Activated CD8-positive, alpha-beta memory T cell treated with anti-CD3 and anti-CD28 coated beads, Interleukin-2, amount 50 U/mL, for 24 hours (primary cell): ENCODE results near the gene SOX13.

Experiments used
- DNase-seq: peaks from one replicate; pipeline ENCODE4 v3.0.0-alpha.2; 2020; ENCODE audit errors: extremely low read depth

Gene SOX13

GRCh38 chr1:204062106-204062505, 10.8 kb upstream of the SOX13 start:
- no peak for DNase-seq

- DNase-seq, result no peak
Observed at GRCh38 chr1:204065174-204065985, 7.5 kb upstream of the SOX13 start.

GRCh38 chr1:204065986-204066300, 7.0 kb upstream of the SOX13 start:
- no peak for DNase-seq

GRCh38 chr1:204067935-204068334, 5.0 kb upstream of the SOX13 start:
- no peak for DNase-seq

GRCh38 chr1:204069887-204070286, 3.0 kb upstream of the SOX13 start:
- no peak for DNase-seq

- DNase-seq, result no peak
Observed at GRCh38 chr1:204070895-204071294, 2.0 kb upstream of the SOX13 start.

- no peak for DNase-seq
Observed at GRCh38 chr1:204073837-204074273, 940 bp downstream of the SOX13 start.

- DNase-seq, result no peak
Observed at GRCh38 chr1:204074274-204075138, 1.6 kb downstream of the SOX13 start.

- no peak for DNase-seq
Observed at GRCh38 chr1:204075139-204075521, 2.2 kb downstream of the SOX13 start.

- DNase-seq, result no peak
Observed at GRCh38 chr1:204075890-204076846, 3.3 kb downstream of the SOX13 start.

- no peak for DNase-seq
Observed at GRCh38 chr1:204076891-204077290, 4.0 kb downstream of the SOX13 start.

- DNase-seq, result no peak
Observed at GRCh38 chr1:204077979-204078696, 5.2 kb downstream of the SOX13 start.

GRCh38 chr1:204079608-204079999, 6.7 kb downstream of the SOX13 start:
- no peak for DNase-seq

GRCh38 chr1:204080163-204080903, 7.4 kb downstream of the SOX13 start:
- DNase-seq, result no peak

GRCh38 chr1:204081164-204081790, 8.4 kb downstream of the SOX13 start:
- DNase-seq, result no peak

GRCh38 chr1:204081791-204082513, 9.0 kb downstream of the SOX13 start:
- DNase-seq, result no peak

- DNase-seq, result no peak
Observed at GRCh38 chr1:204083491-204083890, 10.6 kb downstream of the SOX13 start.

- DNase-seq, result no peak
Observed at GRCh38 chr1:204084247-204084772, 11.4 kb downstream of the SOX13 start.

GRCh38 chr1:204085876-204086275, 13.0 kb downstream of the SOX13 start:
- no peak for DNase-seq
